ENCODE data around the gene DUSP23.

- TF ChIP-seq, protein P1, sequence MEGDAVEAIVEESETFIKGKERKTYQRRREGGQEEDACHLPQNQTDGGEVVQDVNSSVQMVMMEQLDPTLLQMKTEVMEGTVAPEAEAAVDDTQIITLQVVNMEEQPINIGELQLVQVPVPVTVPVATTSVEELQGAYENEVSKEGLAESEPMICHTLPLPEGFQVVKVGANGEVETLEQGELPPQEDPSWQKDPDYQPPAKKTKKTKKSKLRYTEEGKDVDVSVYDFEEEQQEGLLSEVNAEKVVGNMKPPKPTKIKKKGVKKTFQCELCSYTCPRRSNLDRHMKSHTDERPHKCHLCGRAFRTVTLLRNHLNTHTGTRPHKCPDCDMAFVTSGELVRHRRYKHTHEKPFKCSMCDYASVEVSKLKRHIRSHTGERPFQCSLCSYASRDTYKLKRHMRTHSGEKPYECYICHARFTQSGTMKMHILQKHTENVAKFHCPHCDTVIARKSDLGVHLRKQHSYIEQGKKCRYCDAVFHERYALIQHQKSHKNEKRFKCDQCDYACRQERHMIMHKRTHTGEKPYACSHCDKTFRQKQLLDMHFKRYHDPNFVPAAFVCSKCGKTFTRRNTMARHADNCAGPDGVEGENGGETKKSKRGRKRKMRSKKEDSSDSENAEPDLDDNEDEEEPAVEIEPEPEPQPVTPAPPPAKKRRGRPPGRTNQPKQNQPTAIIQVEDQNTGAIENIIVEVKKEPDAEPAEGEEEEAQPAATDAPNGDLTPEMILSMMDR (IDR thresholded peaks at IDR 0.05) = no peak
- TF ChIP-seq POLR2A (IDR thresholded peaks at IDR 0.05) = no peak
- TF ChIP-seq POLR2AphosphoS5 (IDR thresholded peaks at IDR 0.05) = no peak
These were observed 34.1 kb upstream of the DUSP23 start for GRCh38 chr1:159746666-159747065.

Measured in stomach (tissue), 4 donors.